Hematopoietic multipotent progenitor cell treated with erythropoietin and hydrocortisone succinate and interleukin-3 and kit ligand, for 15 days (in vitro differentiated cells): Measurements from ENCODE around the gene ODAD4.
"Not testable (repeated sequence)": the region's sequence is repeated elsewhere in the genome, so short reads cannot be mapped to it uniquely, and the experiment has no call there.

Source experiments
- DNase-seq: peaks from one replicate; pipeline ENCODE4 v3.0.0-alpha.2; 2015; ENCODE audit warnings: low spot score

The ODAD4 gene

GRCh38 chr17:42002175-42002791 is 71.9 kb downstream of the ODAD4 start:
- no peak for DNase-seq

- no peak for DNase-seq
Observed at GRCh38 chr17:42002792-42003301, 72.4 kb downstream of the ODAD4 start.

- DNase-seq, result no peak
Observed at GRCh38 chr17:42005166-42005565, 74.7 kb downstream of the ODAD4 start.

- no peak for DNase-seq
Observed at GRCh38 chr17:42009170-42009569, 78.8 kb downstream of the ODAD4 start.

- DNase-seq, result not testable (repeated sequence)
Observed at GRCh38 chr17:42010266-42010680, 79.9 kb downstream of the ODAD4 start.

GRCh38 chr17:42010898-42011516 is 80.6 kb downstream of the ODAD4 start:
- DNase-seq, result peak; percentile 23

GRCh38 chr17:42012363-42012762 is 81.9 kb downstream of the ODAD4 start:
- DNase-seq, result not testable (repeated sequence)

- DNase-seq, result not testable (repeated sequence)
Observed at GRCh38 chr17:42013740-42014139, 83.3 kb downstream of the ODAD4 start.
